Ovary (tissue), 3 donors: ENCODE data around the gene SYAP1.
A peak's percentile ranks its signal among the peaks of the same experiment; 100 is the strongest.

Experiments used
- POLR2A ChIP-seq: fragments of 450-650 bp; IDR thresholded peaks from one replicate; pipeline ENCODE4 v1.6.1; 2017; ENCODE audit warnings: antibody characterized with exemption, mild to moderate bottlenecking, moderate library complexity
- TF ChIP-seq, protein P1 (sequence below), 3 donors: fragments of 450-650 bp in 2 of 3; fragments of 200-600 bp in 1 of 3; IDR thresholded peaks; one replicate each; pipeline versions ENCODE4 v1.5.1 to v1.8.0; 2016 to 2022; ENCODE audit warnings: antibody characterized with exemption in 3 of 3, mild to moderate bottlenecking in 1 of 3
- donor health status: DM: no; HTN: no; CAD: no.

DNA sequence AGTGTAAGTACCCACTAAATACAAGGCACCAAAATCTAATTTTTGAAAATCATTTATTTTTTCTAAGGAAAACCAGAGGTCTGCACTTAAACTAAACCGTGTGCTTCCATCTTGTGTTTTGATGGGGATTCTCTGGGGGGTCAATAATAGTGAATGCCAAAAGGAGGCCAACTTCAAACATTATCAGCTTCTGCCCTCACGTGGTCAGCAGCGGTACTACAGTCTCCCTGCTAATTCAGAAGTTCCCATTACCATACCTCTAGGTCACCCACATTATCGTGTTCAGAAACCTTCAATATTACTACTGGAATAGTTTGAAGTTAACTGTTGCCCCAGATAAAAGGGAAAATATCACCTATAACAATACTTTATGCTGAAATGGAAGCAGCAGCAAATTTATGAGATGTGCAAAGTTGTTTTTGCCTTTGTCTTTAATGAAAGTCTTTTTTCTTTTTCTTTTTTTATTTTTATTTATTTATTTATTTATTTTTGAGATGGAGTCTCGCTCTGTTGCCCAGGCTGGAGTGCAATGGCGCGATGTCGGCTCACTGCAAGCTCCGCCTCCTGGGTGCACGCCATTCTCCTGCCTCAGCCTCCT is 24.2 kb upstream of the SYAP1 start:
- TF ChIP-seq, protein P1, sequence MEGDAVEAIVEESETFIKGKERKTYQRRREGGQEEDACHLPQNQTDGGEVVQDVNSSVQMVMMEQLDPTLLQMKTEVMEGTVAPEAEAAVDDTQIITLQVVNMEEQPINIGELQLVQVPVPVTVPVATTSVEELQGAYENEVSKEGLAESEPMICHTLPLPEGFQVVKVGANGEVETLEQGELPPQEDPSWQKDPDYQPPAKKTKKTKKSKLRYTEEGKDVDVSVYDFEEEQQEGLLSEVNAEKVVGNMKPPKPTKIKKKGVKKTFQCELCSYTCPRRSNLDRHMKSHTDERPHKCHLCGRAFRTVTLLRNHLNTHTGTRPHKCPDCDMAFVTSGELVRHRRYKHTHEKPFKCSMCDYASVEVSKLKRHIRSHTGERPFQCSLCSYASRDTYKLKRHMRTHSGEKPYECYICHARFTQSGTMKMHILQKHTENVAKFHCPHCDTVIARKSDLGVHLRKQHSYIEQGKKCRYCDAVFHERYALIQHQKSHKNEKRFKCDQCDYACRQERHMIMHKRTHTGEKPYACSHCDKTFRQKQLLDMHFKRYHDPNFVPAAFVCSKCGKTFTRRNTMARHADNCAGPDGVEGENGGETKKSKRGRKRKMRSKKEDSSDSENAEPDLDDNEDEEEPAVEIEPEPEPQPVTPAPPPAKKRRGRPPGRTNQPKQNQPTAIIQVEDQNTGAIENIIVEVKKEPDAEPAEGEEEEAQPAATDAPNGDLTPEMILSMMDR (IDR thresholded peaks at IDR 0.05): peak; percentile 41 to 61 (median 58)
- TF ChIP-seq POLR2A: no peak
